ENCODE measurements around the gene ROR2. TPM values are rescaled to one million over a fixed set of nuclear protein-coding genes. Genes with fewer than 3 reads are reported as not detected.
"Not testable (repeated sequence)": the region's sequence is repeated elsewhere in the genome, so short reads cannot be mapped to it uniquely, and the experiment has no call there.

The ROR2 gene
- total and polyA plus RNA-seq, 2 experiments from 2014 or later: 8.1 to 18.8 TPM

- H2AFZ ChIP-seq; H3K4me1 ChIP-seq (ENCODE audit: insufficient read depth); H3K36me3 ChIP-seq (ENCODE audit: insufficient read depth); H3K4me3 ChIP-seq; H3K27me3 ChIP-seq (ENCODE audit: insufficient read depth); H3K4me3 Mint-ChIP-seq; H3K27ac Mint-ChIP-seq; H3K4me2 ChIP-seq; H3K9me3 Mint-ChIP-seq; H3K27ac ChIP-seq (ENCODE audit: low read depth); H3K79me2 ChIP-seq (replicated peaks; ENCODE audit: insufficient read depth); H4K20me1 ChIP-seq (replicated peaks; ENCODE audit: insufficient read depth); H3K27me3 Mint-ChIP-seq (ENCODE audit: insufficient read depth, low read depth, poor library complexity); H3F3A ChIP-seq (replicated peaks; ENCODE audit: low read depth); H3K36me3 Mint-ChIP-seq (ENCODE audit: low read depth); ATAC-seq; H3K4me1 Mint-ChIP-seq; H3K9me2 ChIP-seq (ENCODE audit: insufficient read depth); DNase-seq (ENCODE audit: low spot score): not testable (repeated sequence)
Measured at GRCh38 chr9:91797517-91797916, 152.5 kb downstream of the ROR2 start.

- H3K9me2 ChIP-seq (ENCODE audit: insufficient read depth); DNase-seq (ENCODE audit: low spot score); H2AFZ ChIP-seq; H3F3A ChIP-seq (replicated peaks; ENCODE audit: low read depth); H3K9me3 Mint-ChIP-seq; H3K4me1 Mint-ChIP-seq; H3K27me3 Mint-ChIP-seq (ENCODE audit: insufficient read depth, low read depth, poor library complexity); H3K27ac Mint-ChIP-seq; H3K4me1 ChIP-seq (ENCODE audit: insufficient read depth); H3K27me3 ChIP-seq (ENCODE audit: insufficient read depth); H3K36me3 Mint-ChIP-seq (ENCODE audit: low read depth); H3K4me3 ChIP-seq; H3K79me2 ChIP-seq (replicated peaks; ENCODE audit: insufficient read depth); H3K4me2 ChIP-seq; H4K20me1 ChIP-seq (replicated peaks; ENCODE audit: insufficient read depth); H3K36me3 ChIP-seq (ENCODE audit: insufficient read depth); H3K4me3 Mint-ChIP-seq; H3K27ac ChIP-seq (ENCODE audit: low read depth); ATAC-seq: not testable (repeated sequence)
Measured at GRCh38 chr9:91796516-91796915, 153.5 kb downstream of the ROR2 start.

GRCh38 chr9:91795598-91796241 lies 154.3 kb downstream of the ROR2 start:
- ATAC-seq (no peak), DNase-seq (ENCODE audit: low spot score) (no peak)
- H3K36me3 Mint-ChIP-seq (ENCODE audit: low read depth): no peaks in the 10 kb centered on the region
- H3K27me3 Mint-ChIP-seq (ENCODE audit: insufficient read depth, low read depth, poor library complexity): peaks cover 2% of the 10 kb centered on the region
- Histone ChIP-seq H3F3A (replicated peaks; ENCODE audit: low read depth) (no peaks in the 10 kb centered on the region), H3K27ac (ENCODE audit: low read depth) (no peak overlapping the region), H4K20me1 (replicated peaks; ENCODE audit: insufficient read depth) (peaks cover 8% of the 10 kb centered on the region; the same call in 1 of the 2 replicates), H3K9me2 (ENCODE audit: insufficient read depth) (no peaks in the 10 kb centered on the region), H3K4me1 (ENCODE audit: insufficient read depth) (0 out of 2 replicates have a peak, but pooled peaks cover 7% of the 10 kb centered on the region), H3K27me3 (ENCODE audit: insufficient read depth) (no peaks in the 10 kb centered on the region), H3K4me3 (no peak overlapping the region), H2AFZ (no peak overlapping the region), H3K4me2 (no peak overlapping the region), H3K36me3 (ENCODE audit: insufficient read depth) (no peaks in the 10 kb centered on the region), H3K79me2 (replicated peaks; ENCODE audit: insufficient read depth) (no peaks in the 10 kb centered on the region)
- H3K4me1 Mint-ChIP-seq: 0 out of 3 replicates have a peak, but pooled peaks cover 3% of the 10 kb centered on the region
- no peaks in the 10 kb centered on the region; the same call in 2 of the 3 replicates for H3K9me3 Mint-ChIP-seq
- H3K4me3 Mint-ChIP-seq: no peak overlapping the region
- H3K27ac Mint-ChIP-seq: no peak overlapping the region
- TF ChIP-seq STAT1 (IDR thresholded peaks at IDR 0.05; ENCODE audit: unreplicated experiment): no peak
- no peak for TF ChIP-seq REST (IDR thresholded peaks at IDR 0.05; ENCODE audit: unreplicated experiment)
- no peak for TF ChIP-seq JUNB (IDR thresholded peaks at IDR 0.05; ENCODE audit: unreplicated experiment)
- no peak for TF ChIP-seq EZH2phosphoT487 (IDR thresholded peaks at IDR 0.05; ENCODE audit: unreplicated experiment)
- no peak for TF ChIP-seq ZNF462 (CRISPR knock-in tag; IDR thresholded peaks at IDR 0.05)
- TF ChIP-seq NANOG (IDR thresholded peaks at IDR 0.05; ENCODE audit: borderline replicate concordance): no peak
- TF ChIP-seq POLR2AphosphoS5 (IDR thresholded peaks at IDR 0.05; ENCODE audit: low read depth): no peak

Measured in GM23338 (cell line).